ENCODE data around the gene CEACAM5. TPM values are rescaled to one million over a fixed set of nuclear protein-coding genes. Genes with fewer than 3 reads are reported as not detected.

CEACAM5 gene
- total and polyA plus RNA-seq, 7 donors, result 0.04 to 0.69 (median 0.69) TPM; not detected in 4

DNA sequence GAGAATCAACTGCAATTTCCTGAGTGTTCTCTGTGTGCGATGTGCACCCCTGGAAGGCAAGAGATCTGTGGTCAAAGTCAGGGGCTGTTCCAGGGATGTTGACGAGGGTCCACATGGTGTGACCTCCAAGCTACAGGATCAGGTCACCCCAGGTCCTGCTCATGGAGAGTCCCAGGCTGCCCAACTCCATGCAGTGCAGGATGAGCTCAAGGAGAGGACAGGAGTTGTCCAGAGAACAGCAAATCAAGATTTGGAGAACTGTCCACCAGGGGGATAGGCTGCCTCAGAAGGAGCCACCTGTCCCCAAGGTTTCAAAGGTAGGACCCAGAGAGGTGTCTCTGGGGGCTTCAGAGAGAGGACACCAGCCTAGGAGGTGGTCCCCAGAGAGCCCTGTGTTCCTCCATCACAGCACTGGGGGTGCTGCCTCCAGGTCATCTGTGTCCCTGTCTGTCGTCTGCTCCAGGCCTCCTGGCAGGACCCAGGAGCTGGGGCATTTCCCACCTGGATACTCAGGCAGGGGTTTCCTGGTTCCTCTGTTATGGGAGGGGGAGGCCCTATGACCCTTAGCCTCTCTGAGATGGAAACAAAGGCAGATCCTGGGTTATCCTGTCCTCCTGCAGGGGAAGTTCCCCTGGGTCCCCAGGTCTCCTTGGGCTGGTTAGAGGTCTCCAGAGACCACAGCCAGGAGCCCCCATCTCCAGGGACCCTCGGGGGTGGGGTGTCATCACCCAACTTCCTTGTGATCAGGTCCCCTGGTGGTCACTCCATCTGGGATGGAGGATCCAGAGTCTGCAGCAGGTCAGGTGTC is 18.2 kb upstream of the CEACAM5 start:
- no peaks in the 10 kb centered on the region for H3K4me1 ChIP-seq
- H3K4me3 ChIP-seq, result no peak overlapping the region
- H3K9me3 ChIP-seq, result no peaks in the 10 kb centered on the region
- intact Hi-C loops (cut with DNase I), result no loop called here
- ATAC-seq (no peak), DNase-seq (no peak)
- WGBS, 3 donors, result 57 to 66% (median 61%) methylated on average over 4 of the region's 4 CpGs
- H3K36me3 ChIP-seq (ENCODE audit: insufficient read depth in 1 of 2, low read depth in 1 of 2), result no peaks in the 10 kb centered on the region
- TF ChIP-seq, protein P1, sequence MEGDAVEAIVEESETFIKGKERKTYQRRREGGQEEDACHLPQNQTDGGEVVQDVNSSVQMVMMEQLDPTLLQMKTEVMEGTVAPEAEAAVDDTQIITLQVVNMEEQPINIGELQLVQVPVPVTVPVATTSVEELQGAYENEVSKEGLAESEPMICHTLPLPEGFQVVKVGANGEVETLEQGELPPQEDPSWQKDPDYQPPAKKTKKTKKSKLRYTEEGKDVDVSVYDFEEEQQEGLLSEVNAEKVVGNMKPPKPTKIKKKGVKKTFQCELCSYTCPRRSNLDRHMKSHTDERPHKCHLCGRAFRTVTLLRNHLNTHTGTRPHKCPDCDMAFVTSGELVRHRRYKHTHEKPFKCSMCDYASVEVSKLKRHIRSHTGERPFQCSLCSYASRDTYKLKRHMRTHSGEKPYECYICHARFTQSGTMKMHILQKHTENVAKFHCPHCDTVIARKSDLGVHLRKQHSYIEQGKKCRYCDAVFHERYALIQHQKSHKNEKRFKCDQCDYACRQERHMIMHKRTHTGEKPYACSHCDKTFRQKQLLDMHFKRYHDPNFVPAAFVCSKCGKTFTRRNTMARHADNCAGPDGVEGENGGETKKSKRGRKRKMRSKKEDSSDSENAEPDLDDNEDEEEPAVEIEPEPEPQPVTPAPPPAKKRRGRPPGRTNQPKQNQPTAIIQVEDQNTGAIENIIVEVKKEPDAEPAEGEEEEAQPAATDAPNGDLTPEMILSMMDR (IDR thresholded peaks at IDR 0.05), result no peak
- no peak overlapping the region for H3K27ac ChIP-seq
- peaks cover 0 to 4% (median 2%) of the 10 kb centered on the region in 3 donors for H3K27me3 ChIP-seq (ENCODE audit: insufficient read depth in 3 of 3, low read length in 2 of 3)

- 71 to 77% (median 75%) methylated on average over 3 of the region's 3 CpGs for WGBS, 3 donors
- intact Hi-C loops (cut with DNase I), result no loop called here
- Histone ChIP-seq H3K9me3 (no peaks in the 10 kb centered on the region), H3K4me1 (no peaks in the 10 kb centered on the region), H3K27me3 (ENCODE audit: insufficient read depth in 3 of 3, low read length in 2 of 3) (peaks cover 0 to 4% (median 2%) of the 10 kb centered on the region in 3 donors), H3K4me3 (no peak overlapping the region), H3K36me3 (ENCODE audit: insufficient read depth in 1 of 2, low read depth in 1 of 2) (no peaks in the 10 kb centered on the region), H3K27ac (no peak overlapping the region)
- ATAC-seq (no peak), DNase-seq (no peak)
- TF ChIP-seq, protein P1 (IDR thresholded peaks at IDR 0.05), result no peak
Measured at GRCh38 chr19:41690801-41691065, 17.7 kb upstream of the CEACAM5 start.

- 28 to 30% (median 28%) methylated on average over 20 of the region's 20 CpGs for WGBS, 3 donors
- Histone ChIP-seq H3K9me3 (no peaks in the 10 kb centered on the region), H3K27ac (no peak overlapping the region), H3K4me3 (no peak overlapping the region), H3K4me1 (no peaks in the 10 kb centered on the region), H3K36me3 (ENCODE audit: insufficient read depth in 1 of 2, low read depth in 1 of 2) (no peaks in the 10 kb centered on the region), H3K27me3 (ENCODE audit: insufficient read depth in 3 of 3, low read length in 2 of 3) (peaks cover 0 to 4% (median 2%) of the 10 kb centered on the region in 3 donors)
- ATAC-seq (no peak), DNase-seq (no peak)
- TF ChIP-seq, protein P1 (IDR thresholded peaks at IDR 0.05), result no peak
- intact Hi-C loops (cut with DNase I), result no loop called here
Measured at GRCh38 chr19:41691268-41691970, 17.0 kb upstream of the CEACAM5 start.

- Histone ChIP-seq H3K27me3 (ENCODE audit: insufficient read depth in 3 of 3, low read length in 2 of 3) (peaks cover 0 to 4% (median 2%) of the 10 kb centered on the region in 3 donors), H3K4me1 (no peaks in the 10 kb centered on the region)
- 34 to 58% (median 40%) methylated on average over 1 of the region's 1 CpG for WGBS, 3 donors
Measured at GRCh38 chr19:41694196-41694595, 14.2 kb upstream of the CEACAM5 start.

More at GRCh38 chr19:41694196-41694595, 14.2 kb upstream of the CEACAM5 start:
- H3K27ac ChIP-seq, result no peak overlapping the region
- H3K36me3 ChIP-seq (ENCODE audit: insufficient read depth in 1 of 2, low read depth in 1 of 2), result no peaks in the 10 kb centered on the region
- intact Hi-C loops (cut with DNase I), result no loop called here
- H3K4me3 ChIP-seq, result no peak overlapping the region
- no peak for ATAC-seq
- DNase-seq, result no peak
- H3K9me3 ChIP-seq, result no peaks in the 10 kb centered on the region
- TF ChIP-seq, protein P1 (IDR thresholded peaks at IDR 0.05), result no peak
